DND-41 (cell line): ENCODE results near the gene NRP1.

Experiments
- EZH2 ChIP-seq: IDR thresholded peaks from 3 replicates; pipeline ENCODE4 v1.6.1; 2012; ENCODE audit warnings: borderline replicate concordance, low read depth, mild to moderate bottlenecking, moderate library complexity, low read length, inconsistent platforms; ENCODE audit not compliant: severe bottlenecking
- TF ChIP-seq, protein P1 (sequence below): IDR thresholded peaks from 2 replicates; pipeline ENCODE4 v1.5.1; 2012; ENCODE audit warnings: borderline replicate concordance, low read length, moderate library complexity, mild to moderate bottlenecking; ENCODE audit not compliant: poor library complexity, severe bottlenecking; ENCODE audit errors: extremely low read depth

- TF ChIP-seq, protein P1, sequence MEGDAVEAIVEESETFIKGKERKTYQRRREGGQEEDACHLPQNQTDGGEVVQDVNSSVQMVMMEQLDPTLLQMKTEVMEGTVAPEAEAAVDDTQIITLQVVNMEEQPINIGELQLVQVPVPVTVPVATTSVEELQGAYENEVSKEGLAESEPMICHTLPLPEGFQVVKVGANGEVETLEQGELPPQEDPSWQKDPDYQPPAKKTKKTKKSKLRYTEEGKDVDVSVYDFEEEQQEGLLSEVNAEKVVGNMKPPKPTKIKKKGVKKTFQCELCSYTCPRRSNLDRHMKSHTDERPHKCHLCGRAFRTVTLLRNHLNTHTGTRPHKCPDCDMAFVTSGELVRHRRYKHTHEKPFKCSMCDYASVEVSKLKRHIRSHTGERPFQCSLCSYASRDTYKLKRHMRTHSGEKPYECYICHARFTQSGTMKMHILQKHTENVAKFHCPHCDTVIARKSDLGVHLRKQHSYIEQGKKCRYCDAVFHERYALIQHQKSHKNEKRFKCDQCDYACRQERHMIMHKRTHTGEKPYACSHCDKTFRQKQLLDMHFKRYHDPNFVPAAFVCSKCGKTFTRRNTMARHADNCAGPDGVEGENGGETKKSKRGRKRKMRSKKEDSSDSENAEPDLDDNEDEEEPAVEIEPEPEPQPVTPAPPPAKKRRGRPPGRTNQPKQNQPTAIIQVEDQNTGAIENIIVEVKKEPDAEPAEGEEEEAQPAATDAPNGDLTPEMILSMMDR = no peak
- no peak for TF ChIP-seq EZH2
Measured at GRCh38 chr10:33253411-33253810, 81.1 kb downstream of the NRP1 start.
